ENCODE data around the gene MARVELD3.
"Not testable (repeated sequence)": the region's sequence is repeated elsewhere in the genome, so short reads cannot be mapped to it uniquely, and the experiment has no call there.

MARVELD3 gene

GRCh38 chr16:71673582-71673973 is 47.6 kb downstream of the MARVELD3 start:
- DNase-seq, result no peak

- no peak for DNase-seq
Measured at GRCh38 chr16:71674229-71674628, 48.2 kb downstream of the MARVELD3 start.

DNA sequence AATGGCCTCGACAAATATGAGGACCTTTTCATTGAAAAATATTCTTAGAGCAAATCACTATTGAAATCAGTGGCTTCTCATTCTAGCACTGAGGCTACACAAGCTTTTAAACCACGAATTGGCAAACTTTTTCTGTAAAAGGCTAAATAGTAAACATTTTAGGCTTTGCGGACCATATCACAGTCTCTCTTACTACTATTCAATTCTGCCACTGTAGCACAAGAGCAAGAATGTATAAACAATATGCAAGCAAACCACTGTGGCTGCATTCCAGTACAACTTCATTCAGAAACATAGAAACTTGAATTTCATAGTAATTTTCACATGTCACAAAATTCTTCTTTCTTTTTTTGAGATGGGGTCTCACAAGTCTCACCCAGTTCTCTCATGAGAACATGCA is 49.4 kb downstream of the MARVELD3 start:
- no peak for DNase-seq

- no peak for DNase-seq
Measured at GRCh38 chr16:71676236-71676635, 50.3 kb downstream of the MARVELD3 start.

DNA sequence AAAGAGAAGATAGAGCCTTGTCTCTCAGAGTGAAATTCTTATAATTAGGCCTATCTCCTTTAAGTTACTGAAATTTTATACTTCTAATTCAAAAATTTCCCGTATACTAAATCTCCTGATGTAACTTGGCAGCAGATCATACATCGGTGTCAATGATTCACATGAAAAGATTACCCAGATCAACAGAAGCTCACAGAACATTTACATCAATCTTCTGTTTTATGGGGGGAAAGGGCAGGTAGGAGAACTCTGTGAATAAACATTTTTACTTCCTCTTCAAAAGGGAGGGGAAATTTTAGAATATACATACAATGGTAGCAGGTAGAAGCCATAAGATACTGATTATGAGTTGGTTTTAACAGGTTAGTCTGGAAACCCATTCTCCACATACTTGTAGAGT is 55.4 kb downstream of the MARVELD3 start:
- DNase-seq, result no peak

- not testable (repeated sequence) for DNase-seq
Measured at GRCh38 chr16:71684280-71684679, 58.3 kb downstream of the MARVELD3 start.
